ENCODE data around the gene UCK2.

UCK2 gene

DNA sequence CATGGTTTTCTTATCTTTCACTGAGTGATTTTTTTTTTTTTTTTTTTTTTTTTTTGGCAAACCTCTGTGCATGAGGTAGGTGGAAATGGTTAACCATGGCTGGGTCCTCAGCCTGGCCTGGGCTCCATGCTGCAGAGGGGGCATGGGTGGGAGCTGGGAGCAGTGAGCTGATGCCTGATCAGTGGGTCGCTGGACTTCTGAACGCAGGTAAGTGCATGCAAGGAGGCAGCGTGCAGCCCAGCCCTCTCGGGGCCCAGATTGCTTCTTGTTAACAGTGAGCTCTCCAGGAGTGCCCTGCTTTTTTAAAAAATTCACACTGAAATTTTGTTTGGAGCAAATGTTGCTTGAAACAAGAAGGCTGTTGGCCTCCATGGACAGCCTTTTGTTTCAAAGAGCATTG, 75.2 kb downstream of the UCK2 start:
- DNase-seq (ENCODE audit: low spot score): no peak

DNA sequence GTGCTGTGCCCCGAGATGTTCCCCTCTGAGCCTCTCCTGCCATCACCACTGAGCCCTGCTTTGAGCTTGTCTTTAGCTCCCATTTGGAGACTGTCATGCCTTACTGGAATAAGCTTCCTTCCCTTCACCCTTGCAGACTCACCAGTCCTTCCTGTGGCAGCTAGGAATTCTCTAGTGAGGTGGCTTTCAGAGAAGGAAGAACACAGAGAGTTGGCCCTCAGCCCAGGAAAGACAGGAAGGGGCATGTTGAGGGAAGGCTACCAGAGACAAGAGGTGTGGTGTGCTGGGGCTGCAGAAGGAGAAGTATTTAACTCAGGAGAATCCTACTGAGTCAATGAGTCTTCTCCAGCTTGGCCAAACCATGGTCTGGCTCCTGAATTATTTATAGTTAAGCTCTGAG, 76.3 kb downstream of the UCK2 start:
- DNase-seq (ENCODE audit: low spot score): peak; percentile 52

DNA sequence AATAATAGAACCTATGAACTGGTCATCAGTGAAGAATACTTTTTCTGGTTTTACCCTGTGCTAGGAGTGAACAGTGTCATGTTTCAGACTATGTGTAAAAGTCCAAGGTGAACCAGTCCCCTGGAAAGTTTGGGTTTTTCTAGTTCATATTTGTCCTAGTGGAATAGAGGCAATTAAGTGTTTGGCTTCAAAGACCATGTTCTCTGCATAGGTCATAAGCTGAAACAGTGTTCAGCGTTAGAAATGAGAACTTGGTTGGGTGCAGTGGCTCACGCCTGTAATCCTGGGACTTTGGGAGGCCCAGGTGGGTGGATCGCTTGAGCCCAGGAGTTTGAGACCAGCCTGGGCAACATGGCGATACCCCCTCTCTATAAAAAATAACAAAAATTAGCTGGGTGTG, 77.5 kb downstream of the UCK2 start:
- no peak for DNase-seq (ENCODE audit: low spot score)

DNA sequence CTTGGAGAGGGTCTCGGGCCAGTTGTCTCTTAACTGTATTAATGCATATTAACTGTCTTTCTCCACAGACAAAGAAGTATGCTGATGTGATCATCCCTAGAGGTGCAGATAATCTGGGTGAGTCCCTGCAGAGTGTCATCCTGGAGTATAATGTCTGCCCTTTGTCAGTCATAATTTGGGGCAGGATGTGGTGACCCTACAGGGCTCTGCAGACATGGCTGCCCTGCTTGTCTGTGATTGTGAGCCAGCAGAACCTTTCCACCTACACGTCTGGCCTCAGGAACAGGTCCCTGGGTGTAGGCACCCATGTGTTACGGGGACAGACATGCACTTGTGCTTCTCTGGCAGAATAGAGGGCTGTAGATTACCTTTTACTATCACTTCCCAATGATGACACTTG, 78.4 kb downstream of the UCK2 start:
- DNase-seq (ENCODE audit: low spot score): no peak

DNA sequence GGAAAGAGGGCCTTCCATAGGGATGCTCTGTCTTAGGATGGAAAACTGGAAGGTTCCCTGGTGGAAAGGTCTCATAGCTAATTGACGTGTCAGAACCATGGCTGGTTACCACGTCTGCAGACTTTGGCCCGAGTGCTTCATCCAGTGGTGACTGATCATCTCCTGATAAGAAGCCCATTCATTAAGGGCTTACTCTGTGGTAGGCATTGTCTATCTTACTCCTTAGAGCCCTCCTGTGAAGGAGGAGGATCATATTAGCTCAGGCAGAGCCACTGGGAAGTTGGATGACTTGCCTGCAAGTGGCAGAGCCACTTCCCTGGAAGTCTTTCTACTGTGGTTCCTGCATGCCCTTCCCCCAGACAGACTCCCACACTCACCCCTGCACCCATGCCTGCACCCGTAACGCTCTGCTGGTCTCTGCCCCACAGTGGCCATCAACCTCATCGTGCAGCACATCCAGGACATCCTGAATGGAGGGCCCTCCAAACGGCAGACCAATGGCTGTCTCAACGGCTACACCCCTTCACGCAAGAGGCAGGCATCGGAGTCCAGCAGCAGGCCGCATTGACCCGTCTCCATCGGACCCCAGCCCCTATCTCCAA, 79.9 kb downstream of the UCK2 start:
- no peak for DNase-seq (ENCODE audit: low spot score)

DNA sequence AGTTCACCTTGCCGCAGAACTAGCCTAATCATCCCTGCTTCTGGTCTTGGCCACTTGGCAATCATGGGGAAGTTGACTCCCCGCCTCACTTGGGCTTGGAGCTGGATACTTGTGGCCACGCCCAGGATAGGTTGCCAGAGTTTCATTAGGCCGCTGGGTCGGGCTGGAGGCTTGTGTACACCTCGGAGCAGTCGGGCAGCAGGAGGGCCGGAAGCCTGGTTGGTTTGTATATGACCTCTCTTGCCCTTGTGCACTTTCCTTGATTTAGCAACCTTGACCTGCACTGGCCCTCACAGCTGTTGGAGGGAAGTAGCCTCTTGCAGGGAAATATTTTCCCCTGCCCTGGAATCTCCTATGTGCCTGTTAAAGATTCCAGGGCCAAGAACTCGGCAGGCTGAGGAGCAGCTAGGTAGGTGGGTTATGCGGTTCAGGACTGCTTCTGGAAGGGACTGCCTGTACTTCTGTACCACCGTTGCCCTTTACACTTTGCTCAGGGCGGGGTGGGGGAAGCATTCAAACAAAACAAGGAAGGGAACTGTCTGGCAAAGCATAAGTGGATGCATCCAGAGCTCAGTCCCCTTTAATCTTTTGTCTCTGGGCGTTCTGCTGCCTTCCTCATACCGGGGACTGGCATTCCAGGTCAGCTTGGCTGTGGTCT, 83.5 kb downstream of the UCK2 start:
- no peak for DNase-seq (ENCODE audit: low spot score)

DNA sequence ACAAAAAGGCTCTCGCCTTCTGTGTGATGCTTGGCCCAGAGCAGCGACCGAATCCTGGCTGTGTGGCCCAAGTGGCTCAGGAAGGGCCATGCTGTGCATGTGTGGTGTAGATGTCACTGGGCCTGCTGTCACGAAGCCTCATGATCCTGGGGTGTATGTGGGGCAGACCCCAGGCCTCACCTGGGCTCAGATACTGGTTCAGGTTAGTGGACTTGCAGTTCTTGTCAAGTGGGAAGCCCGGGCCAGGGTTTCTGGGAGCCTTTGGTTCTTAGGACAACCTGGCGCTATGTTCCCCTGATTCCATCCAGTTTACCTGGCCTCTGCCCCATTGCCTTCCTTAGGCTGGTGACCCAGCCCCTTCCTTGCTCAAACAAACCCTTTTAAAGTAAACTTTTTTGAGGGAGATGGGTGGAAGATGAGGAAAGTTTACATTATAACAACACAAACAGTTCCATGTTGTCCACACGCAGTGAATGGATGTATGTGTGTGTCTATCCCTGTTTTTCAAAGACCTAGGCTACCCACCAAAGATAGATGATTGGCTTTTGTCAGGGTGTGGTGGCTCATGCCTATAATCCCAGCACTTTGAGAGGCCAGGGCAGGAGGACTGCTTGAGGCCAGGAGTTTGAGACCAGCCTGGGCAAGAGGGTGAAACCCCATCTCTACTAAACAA, 84.3 kb downstream of the UCK2 start:
- no peak for DNase-seq (ENCODE audit: low spot score)

DNA sequence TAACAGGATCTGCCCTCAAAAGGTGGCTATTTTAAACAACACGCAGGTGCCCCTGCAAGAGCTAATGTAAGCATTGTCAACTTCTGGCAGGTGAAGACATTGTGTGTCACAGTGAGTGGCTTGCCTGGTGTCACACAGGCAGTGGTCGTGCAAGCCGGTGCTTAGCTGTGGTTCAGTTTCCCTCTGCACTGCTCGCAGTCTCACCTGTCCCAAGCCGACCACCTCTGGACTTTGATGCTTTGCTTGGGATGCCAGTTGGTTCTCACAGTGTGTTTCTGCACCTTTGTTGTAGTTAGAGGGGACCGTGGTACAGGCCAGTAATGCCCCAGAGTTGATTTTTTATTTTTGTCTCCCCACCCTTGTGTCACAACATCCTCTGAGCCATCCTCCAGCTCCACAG, 85.2 kb downstream of the UCK2 start:
- no peak for DNase-seq (ENCODE audit: low spot score)

DNA sequence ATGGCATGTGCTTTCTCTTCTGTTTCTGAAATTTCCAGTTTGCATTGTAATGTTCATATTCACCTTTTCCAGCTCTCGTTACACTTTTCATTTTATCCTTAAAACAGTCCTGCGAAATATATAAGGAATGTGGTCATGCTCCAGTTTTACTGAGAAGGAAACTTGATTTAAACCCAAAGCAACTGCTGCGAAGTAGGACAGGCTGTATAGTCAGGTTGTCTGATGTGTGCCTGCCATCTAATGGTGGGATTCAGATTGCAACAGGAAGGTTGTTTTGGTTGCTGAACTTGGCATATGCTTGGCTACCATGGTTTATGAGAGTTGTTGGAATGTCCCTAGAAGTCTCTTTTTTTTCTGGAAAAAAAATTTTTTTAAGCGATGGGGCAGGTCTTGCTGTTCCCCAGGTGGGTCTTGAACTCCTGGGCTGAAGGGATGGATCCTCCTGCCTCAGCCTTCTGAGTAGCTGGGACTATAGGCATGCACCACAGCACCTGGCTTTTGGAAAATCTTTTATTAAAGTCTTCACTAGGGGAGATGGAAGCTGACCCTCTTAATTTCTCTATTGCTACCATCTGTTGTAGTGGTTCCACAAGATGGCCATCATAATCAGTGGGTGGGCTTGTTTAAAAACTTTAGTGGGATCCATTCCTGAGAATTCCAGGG, 86.9 kb downstream of the UCK2 start:
- peak; percentile 86 for DNase-seq (ENCODE audit: low spot score)

DNA sequence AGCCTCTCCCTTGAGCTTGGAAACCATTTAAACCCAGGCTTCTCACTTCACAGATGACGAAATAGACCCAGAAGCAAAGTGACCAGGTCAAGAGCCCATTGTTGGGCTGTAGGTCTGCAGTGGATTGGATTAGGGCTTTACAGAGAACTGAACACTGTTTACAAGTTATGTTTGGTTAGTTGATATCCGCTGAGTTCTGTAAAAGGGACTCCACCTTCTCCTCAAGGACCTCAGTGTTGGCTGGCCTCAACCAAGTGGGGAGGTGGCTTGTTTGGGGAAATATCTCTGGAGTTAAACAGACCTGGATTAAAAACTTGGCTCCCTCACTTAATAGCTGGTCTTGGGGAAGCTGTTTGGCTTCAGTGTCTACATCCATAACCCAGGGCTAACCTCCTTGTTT, 88.1 kb downstream of the UCK2 start:
- no peak for DNase-seq (ENCODE audit: low spot score)

DNA sequence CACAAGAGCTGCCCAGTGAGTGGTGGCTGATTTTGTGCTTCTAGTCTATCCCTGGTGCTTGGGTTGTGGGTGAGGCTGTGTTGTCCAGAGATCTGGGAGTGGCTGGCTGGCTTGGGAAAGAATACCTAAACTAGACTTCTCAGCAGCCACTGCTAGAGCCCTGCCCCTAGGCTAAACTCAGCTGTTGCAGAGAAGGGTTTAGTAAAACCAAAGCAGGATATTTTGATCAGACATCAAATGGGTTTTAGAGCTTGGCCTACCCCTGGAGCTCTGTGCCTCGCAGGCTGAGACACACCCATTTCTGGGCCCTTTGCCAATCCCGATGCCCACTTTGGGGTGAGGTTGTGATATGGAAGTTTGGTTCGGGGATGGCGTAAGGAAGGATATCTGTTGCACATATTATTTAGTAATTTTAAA, 88.5 kb downstream of the UCK2 start:
- DNase-seq (ENCODE audit: low spot score): no peak

DNA sequence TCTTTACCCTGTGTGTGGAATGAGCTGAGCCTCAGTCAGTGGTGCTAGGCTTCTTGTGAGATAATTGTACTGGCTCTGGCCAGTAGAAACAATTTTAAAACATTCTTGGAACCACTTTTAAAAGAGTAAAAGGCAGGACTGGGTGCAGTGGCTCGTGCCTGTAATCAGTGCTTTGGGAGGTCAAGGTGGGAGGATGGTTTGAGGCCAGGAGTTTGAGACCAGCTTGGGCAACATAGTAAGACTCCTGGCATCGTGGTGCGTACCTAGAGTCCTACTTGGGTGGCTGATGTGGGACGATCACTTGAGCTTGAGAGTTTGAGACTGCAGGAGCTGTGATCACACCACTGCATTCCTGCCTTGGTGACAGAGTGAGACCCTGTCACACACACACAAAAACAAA, 89.8 kb downstream of the UCK2 start:
- DNase-seq (ENCODE audit: low spot score): no peak

DNA sequence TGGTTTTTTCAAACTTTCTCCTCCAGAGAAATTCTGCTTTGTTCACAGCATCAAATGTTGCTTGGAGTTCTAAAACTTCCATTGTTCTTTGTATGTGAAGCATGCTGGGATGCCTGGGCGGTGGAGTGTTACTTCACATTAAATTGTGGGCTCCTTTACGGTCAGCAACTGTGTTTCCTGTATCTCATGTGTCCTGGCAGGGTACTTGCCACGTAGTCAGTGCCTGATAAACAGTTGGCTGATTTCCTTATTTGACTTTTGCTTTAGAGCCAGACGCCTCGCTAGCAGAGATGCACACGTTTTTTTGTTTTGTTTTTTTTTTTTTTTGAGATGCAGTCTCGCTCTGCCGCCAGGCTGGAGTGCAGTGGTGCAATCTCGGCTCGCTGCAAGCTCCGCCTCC, 96.7 kb downstream of the UCK2 start:
- DNase-seq (ENCODE audit: low spot score): no peak

DNA sequence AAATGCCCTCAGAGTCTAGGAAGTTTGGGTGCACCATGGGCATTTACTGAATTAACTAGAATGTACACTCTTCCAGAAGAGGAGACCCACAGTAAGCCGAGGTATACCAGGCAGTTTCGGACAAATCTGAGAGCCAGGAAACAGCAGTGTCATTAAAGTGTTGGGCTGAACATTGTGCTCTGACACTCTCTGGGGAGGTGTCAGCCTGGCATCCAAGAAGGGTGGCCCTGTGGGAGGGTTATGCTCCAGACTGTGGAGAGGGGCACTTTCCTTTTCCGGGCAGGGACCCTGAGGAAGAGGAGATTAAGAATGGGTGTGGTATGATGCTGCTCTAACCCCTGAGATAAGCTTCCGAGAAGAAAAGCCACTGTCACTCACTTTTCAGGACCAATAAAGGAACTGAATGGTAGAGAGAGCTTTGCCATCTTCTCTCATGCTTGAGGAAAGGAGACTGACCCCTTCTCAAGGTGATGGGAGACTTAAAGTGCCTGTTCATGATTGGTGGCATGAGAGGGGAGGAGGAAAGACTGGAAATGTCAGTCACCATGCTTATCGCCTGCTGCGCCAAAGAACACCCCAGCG, 98.2 kb downstream of the UCK2 start:
- DNase-seq (ENCODE audit: low spot score): no peak

DNA sequence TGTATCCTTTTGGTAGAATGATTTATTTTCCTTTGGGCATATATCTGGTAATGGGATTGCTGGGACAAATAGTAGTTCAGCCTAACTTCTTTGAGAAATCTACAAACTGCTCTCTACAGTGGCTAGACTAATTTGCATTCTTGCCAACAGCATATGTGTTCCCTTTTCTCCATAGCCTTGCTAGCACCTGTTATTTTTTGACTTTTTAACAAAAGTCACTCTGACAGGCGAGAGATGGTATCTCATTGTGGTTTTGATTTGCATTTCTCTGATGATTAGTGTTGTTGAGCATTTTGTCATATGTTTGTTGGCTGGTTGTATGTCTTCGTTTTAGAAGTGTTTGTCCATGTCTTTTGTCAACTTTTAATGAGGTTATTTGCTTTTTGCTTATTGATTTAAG, 99.8 kb downstream of the UCK2 start:
- no peak for DNase-seq (ENCODE audit: low spot score)

DNA sequence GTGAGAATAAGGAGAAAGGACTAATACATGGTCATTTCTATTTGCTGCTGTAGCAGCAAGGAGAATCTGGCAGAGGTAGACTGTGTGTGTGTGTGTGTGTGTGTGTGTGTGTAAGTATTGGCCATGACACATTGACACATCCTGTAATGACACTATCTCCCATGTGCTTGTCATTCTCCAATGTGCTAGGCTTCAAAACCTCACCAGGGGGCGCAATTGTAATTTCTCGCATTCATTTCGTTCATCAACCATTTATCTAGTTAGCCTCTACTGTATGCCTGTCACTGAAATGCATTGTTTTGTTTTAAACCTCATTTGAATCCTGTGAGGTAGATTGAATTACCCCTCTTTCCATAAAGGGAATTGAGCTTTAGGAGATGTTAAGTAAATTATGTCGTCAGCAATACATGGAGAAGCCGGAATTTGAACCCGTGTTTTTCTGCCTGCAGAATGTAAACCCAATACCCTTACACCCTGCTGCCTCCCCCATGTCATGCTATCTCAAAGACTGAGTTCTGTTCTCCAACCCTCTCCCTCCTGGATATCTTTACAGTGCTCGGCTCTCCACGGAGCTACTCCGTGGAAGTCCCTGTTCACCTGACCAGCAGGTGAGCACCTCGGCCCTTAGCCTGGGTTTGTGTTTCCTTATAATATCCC, 100.8 kb downstream of the UCK2 start:
- DNase-seq (ENCODE audit: low spot score): peak; percentile 70

DNA sequence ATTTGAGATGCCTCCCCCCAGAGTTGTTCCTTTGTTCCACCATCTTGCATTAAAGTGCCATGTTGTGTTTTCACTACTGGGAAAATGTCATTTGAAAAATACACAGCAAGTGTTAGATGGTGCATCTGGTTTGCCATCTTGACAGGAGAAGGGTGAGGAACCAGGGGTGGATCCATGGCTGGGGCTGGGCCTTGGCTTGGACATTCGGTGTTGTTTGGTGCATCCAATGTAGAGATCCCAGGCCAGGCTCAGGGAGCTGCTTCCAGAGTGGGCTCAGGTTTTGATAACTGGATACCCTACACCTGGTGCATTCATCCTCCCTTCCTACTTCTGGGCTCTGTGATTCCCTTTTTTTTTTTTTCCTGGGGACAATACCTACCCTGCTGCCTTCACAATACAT, 103.5 kb downstream of the UCK2 start:
- no peak for DNase-seq (ENCODE audit: low spot score)

DNA sequence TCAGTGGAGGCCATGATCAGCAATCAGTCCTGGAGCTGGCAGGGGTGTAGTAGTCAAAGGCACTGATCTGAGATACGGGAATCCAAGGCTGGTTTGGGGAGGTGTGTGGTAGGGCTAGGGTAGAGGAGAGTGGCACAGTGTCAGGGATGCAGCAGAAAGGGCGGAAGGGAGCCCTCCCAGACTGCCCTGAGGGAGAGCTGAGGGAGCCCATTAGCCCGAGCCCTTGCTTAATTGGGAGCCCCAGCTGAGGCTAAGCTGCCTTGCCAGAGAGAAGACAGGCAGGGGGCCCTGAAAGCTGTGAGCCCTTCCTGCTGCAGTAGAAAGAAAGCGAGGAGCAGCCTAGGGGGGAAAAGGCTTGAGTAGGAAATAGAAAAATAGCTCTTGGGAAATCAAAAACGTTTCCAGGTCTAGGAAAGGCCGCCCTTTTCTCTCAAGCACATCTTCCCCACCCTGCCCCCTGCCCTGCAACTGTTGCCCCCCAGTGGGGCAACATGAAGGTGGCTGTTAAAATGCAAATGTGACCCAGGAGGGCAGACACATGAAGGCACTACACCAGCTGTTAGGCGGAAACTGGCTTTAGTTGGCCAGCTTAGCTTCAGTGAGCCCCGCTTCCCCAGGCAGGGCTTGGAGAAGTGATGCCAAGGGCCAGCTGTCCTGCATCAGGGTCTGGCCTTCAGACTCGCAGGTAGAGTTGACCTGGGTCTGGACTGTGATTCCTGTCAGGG, 106.2 kb downstream of the UCK2 start:
- no peak for DNase-seq (ENCODE audit: low spot score)

DNA sequence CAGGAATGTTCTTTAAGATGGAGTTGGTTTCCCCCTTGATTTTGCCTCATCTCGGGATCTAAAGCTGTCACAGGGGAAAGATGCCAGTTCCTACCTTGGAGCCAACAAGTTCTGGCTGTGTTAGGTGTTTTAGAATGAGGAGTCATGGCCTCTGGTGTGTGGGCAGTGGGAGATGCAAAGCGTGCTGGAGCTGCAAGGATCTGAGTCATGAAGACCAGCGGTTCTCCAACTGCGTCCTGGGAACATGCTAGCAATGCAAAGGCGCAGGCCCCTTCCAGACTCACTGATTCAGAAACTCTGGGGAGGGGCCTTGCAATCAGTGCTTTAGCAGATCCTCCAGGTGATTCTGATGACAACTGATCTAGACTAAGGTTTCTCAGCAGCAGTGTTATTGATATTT, 109.1 kb downstream of the UCK2 start:
- DNase-seq (ENCODE audit: low spot score): no peak

DNA sequence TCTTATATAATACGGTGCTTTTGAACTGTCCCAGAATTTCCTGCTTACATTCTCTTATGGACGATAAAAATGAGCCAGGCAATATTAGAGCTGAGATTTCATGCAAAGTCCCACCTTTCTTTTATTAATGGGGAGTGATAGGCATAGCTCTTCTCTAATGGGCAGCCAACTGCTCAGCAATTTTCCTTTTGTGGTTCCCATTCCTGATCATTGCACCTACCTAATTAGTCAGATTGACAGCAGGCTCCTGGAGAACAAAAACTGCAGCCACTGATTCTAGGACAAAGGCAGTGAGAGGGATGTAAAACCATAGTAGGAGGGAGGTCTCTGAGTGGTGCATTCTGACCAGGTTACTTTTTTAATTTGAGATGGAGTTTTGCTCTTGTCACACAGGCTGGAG, 110.4 kb downstream of the UCK2 start:
- no peak for DNase-seq (ENCODE audit: low spot score)

DNA sequence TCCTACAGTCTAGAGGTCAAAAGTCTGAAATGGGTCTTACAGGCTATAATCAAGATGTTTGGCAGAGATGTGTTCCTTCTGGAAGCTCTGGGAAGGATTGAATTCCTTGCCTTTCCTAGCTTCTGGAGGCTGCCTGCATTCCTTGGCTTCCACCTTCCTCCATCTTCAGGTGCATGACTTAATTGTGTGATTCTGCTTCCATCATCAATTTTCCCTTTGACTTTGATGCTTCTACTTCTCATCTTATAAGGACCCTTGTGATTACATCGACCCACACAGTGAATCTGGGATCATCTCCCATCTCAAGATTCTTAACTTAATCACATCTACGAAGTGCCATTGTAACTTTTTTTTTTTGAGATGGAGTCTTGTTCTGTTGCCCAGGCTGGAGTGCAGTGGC, 111.4 kb downstream of the UCK2 start:
- DNase-seq (ENCODE audit: low spot score): no peak

DNA sequence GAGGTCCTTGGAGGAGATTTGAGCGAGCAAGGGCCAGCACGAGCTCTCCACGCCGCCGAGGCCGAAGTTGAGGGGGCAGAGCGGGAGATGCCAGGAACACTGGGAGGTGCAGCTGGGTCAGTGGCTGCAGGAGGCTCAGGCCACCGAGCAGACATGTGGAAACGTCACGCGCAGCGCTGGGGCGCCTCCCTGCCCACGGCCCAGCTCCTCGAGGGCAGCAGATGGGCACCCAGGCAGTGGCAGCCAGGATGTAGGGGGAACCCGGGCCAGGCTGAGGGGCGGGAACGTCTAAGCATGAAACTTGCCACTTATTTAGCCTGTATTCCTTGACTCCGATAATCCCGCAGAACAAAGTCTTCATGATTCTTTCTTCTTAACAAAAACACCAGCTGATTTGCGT, 114.1 kb downstream of the UCK2 start:
- no peak for DNase-seq (ENCODE audit: low spot score)

Measured in AG08395 (cell line).